HG02840 (cell line): ENCODE measurements around the gene CFL1.

ENCODE experiments used
- ATAC-seq: cut with Tn5 transposase; IDR thresholded peaks from one replicate; pipeline ENCODE4 v1.9.1; 2021; ENCODE audit warnings: mild to moderate bottlenecking, moderate library complexity, moderate number of reproducible peaks; ENCODE audit not compliant: unreplicated experiment, low FRiP score

The CFL1 gene

GRCh38 chr11:65870706-65871681, 13.0 kb upstream of the CFL1 start:
- ATAC-seq: no peak

DNA sequence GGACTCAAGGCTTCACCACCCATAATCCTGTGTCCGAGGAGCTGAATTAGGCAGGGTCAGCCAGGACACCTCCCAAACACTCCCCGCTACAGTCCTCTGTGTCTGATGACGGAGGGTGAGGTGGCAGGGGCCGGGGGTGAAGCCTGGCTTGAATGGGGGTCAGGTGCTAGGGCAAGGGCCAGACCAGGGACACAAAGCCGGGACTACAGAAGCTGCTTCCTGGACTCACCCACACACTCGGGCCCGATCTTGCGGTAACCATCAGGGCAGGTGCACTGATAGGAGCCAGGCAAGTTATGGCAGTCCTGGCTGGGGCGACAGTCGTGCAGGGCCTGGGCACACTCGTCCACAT, 12.3 kb upstream of the CFL1 start:
- ATAC-seq: no peak

DNA sequence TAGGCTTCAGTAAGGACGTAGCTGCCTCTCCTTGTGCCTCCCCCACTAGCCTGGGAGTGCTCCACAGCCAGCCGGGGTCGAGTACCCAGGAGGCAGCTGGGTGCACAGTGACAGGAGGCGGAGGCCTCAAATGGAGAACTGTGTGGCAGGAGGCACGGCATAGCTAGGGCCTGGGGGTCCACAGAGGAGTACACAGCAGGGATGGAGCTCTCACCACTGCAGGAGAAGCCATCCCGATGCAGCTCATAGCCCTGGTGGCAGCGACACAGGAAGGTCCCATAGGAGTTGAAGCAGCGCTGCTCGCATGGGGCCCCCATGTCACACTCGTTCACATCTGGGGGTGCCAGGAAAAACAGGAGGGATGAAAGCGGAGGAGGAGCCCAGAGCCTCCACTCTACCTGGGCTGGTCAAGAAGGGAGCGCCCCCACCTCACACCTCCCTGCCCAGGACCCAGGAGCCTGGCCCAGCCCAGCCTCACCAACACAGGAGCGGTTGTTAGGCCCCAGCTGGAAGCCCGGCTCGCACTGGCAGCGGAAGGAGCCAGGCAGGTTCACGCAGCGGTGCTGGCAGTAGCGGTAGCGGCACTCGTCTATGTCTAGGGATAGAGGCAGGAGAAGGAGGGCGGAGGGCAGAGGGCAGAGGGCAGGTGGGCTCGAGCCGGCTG, 11.8 kb upstream of the CFL1 start:
- no peak for ATAC-seq

DNA sequence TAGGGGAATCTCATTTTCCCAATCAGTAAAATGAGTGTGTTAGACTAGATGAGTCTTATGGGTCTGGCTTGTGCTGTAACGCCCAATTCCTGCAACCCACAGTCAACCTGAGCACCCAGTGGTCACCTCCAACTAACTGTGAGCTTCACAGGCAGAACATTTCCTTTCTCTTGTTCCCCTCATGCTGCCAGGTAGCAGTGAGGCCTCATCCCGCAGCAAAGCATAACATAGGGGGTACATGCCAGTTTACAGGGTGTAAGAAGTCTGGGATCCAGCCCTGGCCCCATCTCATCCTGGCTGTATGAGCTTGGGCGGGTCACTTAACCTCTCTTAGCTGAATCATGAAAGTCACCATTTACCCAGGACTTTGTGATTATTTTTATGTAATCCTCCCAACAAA, 10.9 kb upstream of the CFL1 start:
- no peak for ATAC-seq

- ATAC-seq: no peak
These were observed 10.2 kb upstream of the CFL1 start for GRCh38 chr11:65868076-65868667.

DNA sequence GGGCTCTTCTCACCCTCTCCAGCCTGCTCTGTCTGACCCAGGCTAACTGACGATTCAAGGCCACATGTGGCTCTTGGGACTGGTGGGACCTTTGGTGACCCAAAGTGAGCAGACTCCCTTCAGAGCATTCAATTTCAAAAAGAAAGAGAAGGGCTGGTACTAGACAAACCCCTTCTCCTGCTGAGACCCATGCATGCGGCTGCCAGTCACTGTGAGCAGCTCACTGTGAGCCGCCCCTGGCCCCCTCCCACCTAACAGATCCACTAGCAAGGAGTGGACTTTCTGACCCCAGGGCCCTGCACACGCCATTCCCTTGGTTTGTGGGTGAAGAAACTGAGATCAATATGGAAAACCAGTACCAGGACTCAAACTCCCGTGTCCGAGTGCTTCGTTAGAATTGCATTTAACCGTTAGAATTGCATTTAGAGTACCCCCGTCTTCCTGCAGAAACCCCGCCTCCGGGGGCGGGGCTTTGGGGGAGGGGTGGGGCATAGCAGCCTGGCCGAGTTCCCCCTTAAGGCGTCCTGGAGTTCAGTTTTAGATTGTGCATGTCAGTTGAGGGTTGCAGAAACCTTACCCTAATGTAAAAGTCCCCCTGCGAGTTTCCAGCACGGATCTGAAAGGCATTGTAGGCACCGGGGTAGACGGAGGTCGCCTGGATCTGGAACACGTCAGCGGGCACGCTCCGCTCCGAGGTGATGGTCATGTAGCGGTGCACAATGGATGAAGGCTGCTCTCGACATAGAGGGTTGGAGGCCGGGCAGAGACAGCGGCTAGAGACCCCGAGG, 9.5 kb upstream of the CFL1 start:
- ATAC-seq: no peak

- ATAC-seq: no peak
These were observed 8.7 kb upstream of the CFL1 start for GRCh38 chr11:65866509-65867283.

DNA sequence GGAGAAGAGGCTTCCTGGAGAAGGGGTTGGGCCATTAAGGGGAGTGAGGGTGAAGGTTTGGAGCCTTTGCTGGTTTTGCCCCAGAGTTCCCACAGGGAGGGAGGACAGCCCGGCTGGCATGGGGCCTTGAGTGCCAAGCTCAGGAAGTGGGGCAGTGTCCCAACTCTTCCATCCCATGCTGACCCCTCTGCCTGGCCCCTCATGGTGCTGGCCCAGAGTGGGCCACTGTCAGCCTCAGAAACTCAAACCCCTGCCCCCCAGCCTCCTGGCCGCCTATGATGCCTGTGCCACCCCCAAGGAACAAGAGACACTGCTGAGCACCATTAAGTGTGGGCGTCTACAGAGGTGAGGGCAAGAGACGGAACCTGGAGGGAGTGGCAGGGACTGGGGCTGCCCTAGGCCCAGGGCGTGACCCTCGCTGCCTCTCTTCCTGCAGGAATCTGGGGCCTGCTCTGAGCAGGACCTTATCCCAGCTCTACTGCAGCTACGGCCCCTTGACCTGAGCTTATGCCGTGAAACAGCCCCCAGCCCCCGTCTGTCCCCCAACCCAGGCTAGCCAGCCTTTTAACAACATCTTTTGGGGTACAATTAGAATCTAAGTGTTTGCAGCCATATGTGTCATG, 7.7 kb upstream of the CFL1 start:
- no peak for ATAC-seq

GRCh38 chr11:65864706-65865471, 6.9 kb upstream of the CFL1 start:
- ATAC-seq: no peak

DNA sequence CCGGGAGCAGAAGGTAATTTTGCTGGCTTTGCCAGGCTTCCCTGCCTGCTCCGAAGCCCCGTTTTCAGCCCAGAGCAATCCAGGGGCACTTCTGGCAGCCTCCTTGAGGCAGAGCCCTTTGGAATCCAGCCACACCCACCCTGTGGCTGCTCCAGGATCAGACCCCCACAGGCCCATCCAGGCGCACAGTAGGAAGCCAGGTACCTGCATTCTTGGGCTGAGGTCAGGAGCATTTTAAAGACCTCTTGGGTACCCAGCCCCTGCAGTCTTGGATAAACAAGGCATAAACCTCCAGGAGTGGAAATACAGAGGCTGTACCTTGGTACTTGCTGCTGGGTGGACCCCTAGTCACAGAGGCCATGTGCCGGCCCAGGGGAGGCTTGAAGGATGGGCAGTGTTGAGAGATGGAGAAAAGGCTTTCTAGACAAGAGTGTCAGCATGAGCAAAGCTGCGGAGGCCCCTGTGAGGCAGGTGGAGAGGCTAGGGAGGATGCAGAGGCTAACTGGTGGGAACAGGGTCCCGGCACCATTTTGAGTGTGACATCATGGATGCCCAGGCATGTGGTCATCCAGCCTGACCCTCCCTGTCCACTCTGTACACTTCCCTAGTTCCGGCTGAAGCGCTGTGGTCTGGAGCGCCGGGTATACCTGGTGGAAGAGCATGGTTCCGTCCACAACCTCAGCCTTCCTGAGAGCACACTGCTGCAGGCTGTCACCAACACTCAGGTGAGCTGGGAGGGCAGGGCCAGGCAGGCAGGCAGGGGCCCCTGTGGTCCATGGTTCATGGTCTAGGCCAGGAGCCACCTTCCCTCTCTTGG, 6.1 kb upstream of the CFL1 start:
- no peak for ATAC-seq

DNA sequence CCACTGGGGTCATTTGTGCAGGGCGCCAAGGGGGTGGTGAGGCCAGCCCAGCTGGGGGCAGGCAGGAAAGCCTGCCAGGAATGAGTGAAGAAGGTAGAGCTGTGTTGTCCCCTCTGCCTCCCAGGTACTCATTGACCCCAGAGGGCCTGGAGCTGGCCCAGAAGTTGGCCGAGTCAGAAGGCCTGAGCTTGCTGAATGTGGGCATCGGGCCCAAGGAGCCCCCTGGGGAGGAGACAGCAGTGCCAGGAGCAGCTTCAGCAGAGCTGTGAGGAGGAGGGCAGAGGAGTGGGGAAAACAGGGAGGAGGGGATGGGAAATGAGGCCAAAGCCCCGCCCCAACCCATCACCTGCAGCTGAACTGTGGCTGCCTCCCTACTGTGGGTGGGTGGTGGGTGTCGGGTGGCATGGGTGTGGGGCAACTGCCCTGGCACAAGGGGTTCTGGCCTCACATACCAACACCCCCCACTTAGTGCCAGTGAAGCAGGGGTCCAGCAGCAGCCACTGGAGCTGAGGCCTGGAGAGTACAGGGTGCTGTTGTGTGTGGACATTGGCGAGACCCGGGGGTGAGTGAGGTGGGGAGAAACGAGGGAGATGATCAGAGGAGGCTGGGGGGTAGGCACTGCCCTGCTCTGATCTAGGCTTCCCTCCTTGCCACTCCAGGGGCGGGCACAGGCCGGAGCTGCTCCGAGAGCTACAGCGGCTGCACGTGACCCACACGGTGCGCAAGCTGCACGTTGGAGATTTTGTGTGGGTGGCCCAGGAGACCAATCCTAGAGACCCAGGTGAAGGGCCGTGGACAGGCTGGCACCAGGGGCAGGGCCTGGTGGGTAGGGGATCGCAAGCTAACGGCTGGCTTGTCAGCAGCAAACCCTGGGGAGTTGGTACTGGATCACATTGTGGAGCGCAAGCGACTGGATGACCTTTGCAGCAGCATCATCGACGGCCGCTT, 5.2 kb upstream of the CFL1 start:
- ATAC-seq: no peak

- no peak for ATAC-seq
These were observed 4.3 kb upstream of the CFL1 start for GRCh38 chr11:65862191-65862735.

DNA sequence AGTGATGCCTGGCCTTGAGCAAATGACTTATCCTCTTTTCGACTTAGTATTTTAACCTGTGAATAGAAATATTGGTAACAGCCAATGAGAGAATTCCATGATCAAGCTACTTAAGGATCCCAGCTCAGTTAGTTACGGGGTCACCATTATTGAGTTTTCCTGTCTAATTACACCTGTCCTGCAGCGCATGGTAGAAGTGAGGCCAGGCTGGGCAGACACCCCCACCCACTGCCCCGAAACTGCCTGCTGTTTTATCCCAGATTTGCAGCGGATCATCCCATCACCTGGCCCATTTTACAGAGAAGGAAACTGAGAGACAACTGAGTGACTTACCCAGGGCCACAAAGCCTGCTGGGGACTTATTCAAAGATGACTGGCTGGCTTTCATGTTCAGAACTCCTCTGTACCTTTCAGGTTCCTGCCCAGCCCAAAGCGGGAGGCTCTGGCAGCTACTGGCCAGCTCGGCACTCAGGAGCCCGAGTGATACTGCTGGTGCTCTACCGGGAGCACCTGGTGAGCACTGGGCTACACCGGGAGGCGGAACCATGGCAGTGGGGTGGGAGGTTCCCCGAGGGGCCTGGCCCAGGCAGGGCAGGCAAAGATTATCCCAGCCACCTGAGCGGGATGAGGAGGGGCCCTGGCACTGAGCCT, 3.7 kb upstream of the CFL1 start:
- no peak for ATAC-seq

DNA sequence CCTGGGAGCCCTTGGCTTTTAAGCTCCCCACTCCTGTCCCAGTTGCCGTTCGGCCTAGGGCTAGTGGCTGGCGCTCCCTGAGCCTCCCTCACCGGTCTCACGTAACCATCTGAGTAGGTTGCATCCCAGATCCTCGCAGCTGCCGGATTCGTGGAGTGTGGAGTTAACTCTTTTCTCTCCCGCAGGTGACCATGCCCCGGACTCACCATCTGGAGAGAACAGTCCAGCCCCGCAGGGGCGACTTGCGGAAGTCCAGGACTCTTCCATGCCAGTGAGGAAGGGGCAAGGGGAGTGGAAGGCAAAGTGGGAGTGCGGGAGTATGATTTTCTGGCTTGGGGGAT, 3.2 kb upstream of the CFL1 start:
- ATAC-seq: no peak

GRCh38 chr11:65860278-65861164, 2.5 kb upstream of the CFL1 start, which contains the start of gene MUS81:
Gene MUS81 (plus strand): TSS chr11:65860433. CDS start chr11:65860754, 321 bp downstream.
- ATAC-seq: peak; percentile 22
